ENCODE results near the gene SERPINE3. TPM values are rescaled to one million over a fixed set of nuclear protein-coding genes. Genes with fewer than 3 reads are reported as not detected.

The SERPINE3 gene
- total RNA-seq (not detected in 2 replicates), polyA plus RNA-seq (not detected in 2 replicates), polyA minus RNA-seq (ENCODE audit: low replicate concordance) (not detected in 2 replicates)
- polyA plus RNA-seq (2012): not detected in 2 replicates

GRCh38 chr13:51339354-51339753 is at the start of gene SERPINE3:
Gene SERPINE3, plus strand, starts transcription at chr13:51339691. Its CDS starts 1,401 bp downstream, at chr13:51341092.
- DNase-seq (ENCODE audit: low read depth in 2 of 2): no peak
- H2AFZ ChIP-seq (ENCODE audit: low read length): no peak within 1 kb of the TSS
- H4K20me1 ChIP-seq (ENCODE audit: control insufficient read depth, extremely low read depth, insufficient read depth, low read length): no peaks in the 10 kb centered on the region
- no peak within 1 kb of the TSS for H3K4me2 ChIP-seq (ENCODE audit: extremely low read depth, insufficient read depth, low read length)
- no peaks in the 10 kb centered on the region for H3K27me3 ChIP-seq (ENCODE audit: control insufficient read depth, insufficient read depth, low read length)
- TF ChIP-seq CTCF (conservative IDR thresholded peaks at IDR 0.05 in 1 of 2, IDR thresholded peaks at IDR 0.05 in 1 of 2; ENCODE audit: low read depth in 1 of 2, low read length in 2 of 2) (no peak), EZH2 (IDR thresholded peaks at IDR 0.05; ENCODE audit: low read length, missing control alignments) (no peak)
- no peaks in the 10 kb centered on the region for H3K79me2 ChIP-seq (ENCODE audit: control insufficient read depth, insufficient read depth, low read length)
- H3K36me3 ChIP-seq (ENCODE audit: control insufficient read depth, insufficient read depth, low read length): no peaks in the 10 kb centered on the region
- no peak within 1 kb of the TSS for H3K27ac ChIP-seq (ENCODE audit: insufficient read depth, low read length)
- no peak within 1 kb of the TSS for H3K9ac ChIP-seq (ENCODE audit: insufficient read depth, low read length)
- H3K4me1 ChIP-seq (ENCODE audit: control insufficient read depth, extremely low read depth, insufficient read depth, low read length): no peaks in the 10 kb centered on the region
- no peak within 1 kb of the TSS for H3K4me3 ChIP-seq (replicated peaks in 1 of 4; ENCODE audit: control extremely low read depth in 1 of 4, insufficient read depth in 1 of 4, low read depth in 3 of 4, low read length in 4 of 4)
- no peaks in the 10 kb centered on the region for H3K9me3 ChIP-seq (ENCODE audit: control insufficient read depth, insufficient read depth, low read depth, low read length)

- H4K20me1 ChIP-seq (ENCODE audit: control insufficient read depth, extremely low read depth, insufficient read depth, low read length): no peaks in the 10 kb centered on the region
- no peaks in the 10 kb centered on the region for H3K36me3 ChIP-seq (ENCODE audit: control insufficient read depth, insufficient read depth, low read length)
- H2AFZ ChIP-seq (ENCODE audit: low read length): no peak overlapping the region
- H3K27me3 ChIP-seq (ENCODE audit: control insufficient read depth, insufficient read depth, low read length): no peaks in the 10 kb centered on the region
- H3K79me2 ChIP-seq (ENCODE audit: control insufficient read depth, insufficient read depth, low read length): no peaks in the 10 kb centered on the region
- TF ChIP-seq CTCF (conservative IDR thresholded peaks at IDR 0.05 in 1 of 2, IDR thresholded peaks at IDR 0.05 in 1 of 2; ENCODE audit: low read depth in 1 of 2, low read length in 2 of 2): no peak
- TF ChIP-seq EZH2 (IDR thresholded peaks at IDR 0.05; ENCODE audit: low read length, missing control alignments): no peak
- H3K27ac ChIP-seq (ENCODE audit: insufficient read depth, low read length): no peak overlapping the region
- H3K4me1 ChIP-seq (ENCODE audit: control insufficient read depth, extremely low read depth, insufficient read depth, low read length): peaks cover 2% of the 10 kb centered on the region
- H3K4me3 ChIP-seq (replicated peaks in 1 of 4; ENCODE audit: control extremely low read depth in 1 of 4, insufficient read depth in 1 of 4, low read depth in 3 of 4, low read length in 4 of 4): no peak overlapping the region
- no peaks in the 10 kb centered on the region for H3K9me3 ChIP-seq (ENCODE audit: control insufficient read depth, insufficient read depth, low read depth, low read length)
- H3K4me2 ChIP-seq (ENCODE audit: extremely low read depth, insufficient read depth, low read length): peak overlapping the region; percentile 35
- peak; percentile 22 to 70 for DNase-seq (ENCODE audit: low read depth in 2 of 2)
- H3K9ac ChIP-seq (ENCODE audit: insufficient read depth, low read length): no peak overlapping the region
Observed at GRCh38 chr13:51291341-51291740, 48.1 kb upstream of the SERPINE3 start.

- no peak overlapping the region for H3K4me3 ChIP-seq (replicated peaks in 1 of 4; ENCODE audit: control extremely low read depth in 1 of 4, insufficient read depth in 1 of 4, low read depth in 3 of 4, low read length in 4 of 4)
- no peaks in the 10 kb centered on the region for H4K20me1 ChIP-seq (ENCODE audit: control insufficient read depth, extremely low read depth, insufficient read depth, low read length)
- no peak for TF ChIP-seq CTCF (conservative IDR thresholded peaks at IDR 0.05 in 1 of 2, IDR thresholded peaks at IDR 0.05 in 1 of 2; ENCODE audit: low read depth in 1 of 2, low read length in 2 of 2)
- TF ChIP-seq EZH2 (IDR thresholded peaks at IDR 0.05; ENCODE audit: low read length, missing control alignments): no peak
- no peaks in the 10 kb centered on the region for H3K79me2 ChIP-seq (ENCODE audit: control insufficient read depth, insufficient read depth, low read length)
- peak; percentile 77 to 81 for DNase-seq (ENCODE audit: low read depth in 2 of 2)
- H3K27ac ChIP-seq (ENCODE audit: insufficient read depth, low read length): no peak overlapping the region
- H3K9ac ChIP-seq (ENCODE audit: insufficient read depth, low read length): no peak overlapping the region
- H3K27me3 ChIP-seq (ENCODE audit: control insufficient read depth, insufficient read depth, low read length): no peaks in the 10 kb centered on the region
- H2AFZ ChIP-seq (ENCODE audit: low read length): no peak overlapping the region
- H3K9me3 ChIP-seq (ENCODE audit: control insufficient read depth, insufficient read depth, low read depth, low read length): no peaks in the 10 kb centered on the region
- H3K4me1 ChIP-seq (ENCODE audit: control insufficient read depth, extremely low read depth, insufficient read depth, low read length): peaks cover 2% of the 10 kb centered on the region
- H3K36me3 ChIP-seq (ENCODE audit: control insufficient read depth, insufficient read depth, low read length): no peaks in the 10 kb centered on the region
- no peak overlapping the region for H3K4me2 ChIP-seq (ENCODE audit: extremely low read depth, insufficient read depth, low read length)
Observed at GRCh38 chr13:51292000-51292565, 47.4 kb upstream of the SERPINE3 start.
